HL-60 (cell line): Measurements from ENCODE around the gene NAA38.

Experiments
- CTCF ChIP-seq: IDR thresholded peaks from one replicate; pipeline ENCODE4 v1.5.1; 2011; ENCODE audit warnings: low read length, control low read depth, inconsistent platforms; ENCODE audit not compliant: insufficient read depth
- GABPA ChIP-seq: IDR thresholded peaks from 2 replicates; pipeline ENCODE4 v1.6.1; 2012; ENCODE audit warnings: low read depth
- POLR2AphosphoS5 ChIP-seq: IDR thresholded peaks from 2 replicates; pipeline ENCODE4 v1.6.1; 2012; ENCODE audit warnings: low read depth
- REST ChIP-seq: IDR thresholded peaks from 2 replicates; pipeline ENCODE4 v1.6.1; 2012; ENCODE audit warnings: low read depth; ENCODE audit not compliant: insufficient replicate concordance

GRCh38 chr17:7849751-7850504 is 7.4 kb downstream of the NAA38 start:
- no peak for TF ChIP-seq CTCF
- no peak for TF ChIP-seq REST
- TF ChIP-seq POLR2AphosphoS5: no peak
- TF ChIP-seq GABPA: no peak
